Effector CD4-positive, alpha-beta T cell (primary cell): ENCODE results near the gene GLOD5. TPM values are rescaled to one million over a fixed set of nuclear protein-coding genes. Genes with fewer than 3 reads are reported as not detected.
A peak's percentile ranks its signal among the peaks of the same experiment; 100 is the strongest.

ENCODE experiments used
- DNase-seq: peaks from one replicate; pipeline ENCODE4 v3.0.0-alpha.2; 2020
- total RNA-seq: gene quantifications from one replicate; lab custom pipeline; 2026; lab: John Stamatoyannopoulos, UW

GLOD5 gene
- not detected for total RNA-seq

GRCh38 chrX:48761674-48762471 is at the start of gene GLOD5:
GLOD5 (plus strand) TSS chrX:48761747; CDS start chrX:48761791, 44 bp downstream.
- no peak for DNase-seq

- no peak for DNase-seq
These were observed 49.5 kb upstream of the GLOD5 start for GRCh38 chrX:48711929-48712505.

GRCh38 chrX:48713847-48714246 is 47.7 kb upstream of the GLOD5 start:
- DNase-seq, result no peak

GRCh38 chrX:48714573-48714972 is 47.0 kb upstream of the GLOD5 start:
- no peak for DNase-seq

GRCh38 chrX:48715072-48715471 is 46.5 kb upstream of the GLOD5 start:
- no peak for DNase-seq

GRCh38 chrX:48715876-48716502 is 45.6 kb upstream of the GLOD5 start:
- no peak for DNase-seq

- DNase-seq, result no peak
These were observed 41.6 kb upstream of the GLOD5 start for GRCh38 chrX:48719958-48720357.

GRCh38 chrX:48720577-48721250 is 40.8 kb upstream of the GLOD5 start:
- no peak for DNase-seq

GRCh38 chrX:48721916-48722315 is 39.6 kb upstream of the GLOD5 start:
- DNase-seq, result no peak

- DNase-seq, result no peak
These were observed 35.0 kb upstream of the GLOD5 start for GRCh38 chrX:48726596-48726995.

- DNase-seq, result no peak
These were observed 32.9 kb upstream of the GLOD5 start for GRCh38 chrX:48728653-48729052.

- DNase-seq, result no peak
These were observed 25.2 kb upstream of the GLOD5 start for GRCh38 chrX:48736303-48736702.

GRCh38 chrX:48736878-48737212 is 24.7 kb upstream of the GLOD5 start:
- DNase-seq, result no peak

GRCh38 chrX:48737213-48737938 is 24.2 kb upstream of the GLOD5 start:
- peak; percentile 77 for DNase-seq

- DNase-seq, result no peak
These were observed 23.6 kb upstream of the GLOD5 start for GRCh38 chrX:48737940-48738339.

- no peak for DNase-seq
These were observed 19.7 kb upstream of the GLOD5 start for GRCh38 chrX:48741834-48742233.

GRCh38 chrX:48745222-48745621 is 16.3 kb upstream of the GLOD5 start:
- DNase-seq, result no peak

- DNase-seq, result no peak
These were observed 14.0 kb upstream of the GLOD5 start for GRCh38 chrX:48747415-48748016.

GRCh38 chrX:48749182-48749581 is 12.4 kb upstream of the GLOD5 start:
- DNase-seq, result no peak

- no peak for DNase-seq
These were observed 10.2 kb upstream of the GLOD5 start for GRCh38 chrX:48751343-48751742.

- no peak for DNase-seq
These were observed 9.0 kb upstream of the GLOD5 start for GRCh38 chrX:48752498-48752897.

- DNase-seq, result no peak
These were observed 7.8 kb upstream of the GLOD5 start for GRCh38 chrX:48753708-48754228.
